Measurements from ENCODE around the gene CNTNAP2. TPM values are rescaled to one million over a fixed set of nuclear protein-coding genes. Genes with fewer than 3 reads are reported as not detected.

CNTNAP2 gene
- total and polyA plus RNA-seq, 2 donors from 2014 or later: 0.06 to 0.13 TPM

GRCh38 chr7:147405621-147406020 is 1289.0 kb downstream of the CNTNAP2 start:
- Histone ChIP-seq H3K27me3 (ENCODE audit: control insufficient read depth, insufficient read depth, low read length) (no peaks in the 10 kb centered on the region), H3K9ac (ENCODE audit: low read length in 3 of 3) (no peak overlapping the region), H3K4me3 (ENCODE audit: low read length in 3 of 3) (no peak overlapping the region), H3K4me1 (ENCODE audit: control insufficient read depth in 2 of 3, insufficient read depth in 2 of 3, low read depth in 1 of 3, low read length in 3 of 3) (no peaks in the 10 kb centered on the region), H3K9me3 (ENCODE audit: control insufficient read depth in 2 of 3, insufficient read depth in 1 of 3, low read length in 3 of 3) (no peaks in the 10 kb centered on the region), H3K27ac (ENCODE audit: low read depth in 2 of 2, low read length in 2 of 2) (no peak overlapping the region), H3K36me3 (ENCODE audit: control insufficient read depth in 2 of 3, insufficient read depth in 3 of 3, low read length in 3 of 3) (no peaks in the 10 kb centered on the region)
- FAIRE-seq (no peak), DNase-seq (no peak)
- no peak for TF ChIP-seq CTCF (IDR thresholded peaks at IDR 0.05; ENCODE audit: borderline replicate concordance, extremely low read depth, insufficient read depth)
- intact Hi-C loops (cut with DNase I): no loop called here

GRCh38 chr7:147406521-147407135 is 1290.0 kb downstream of the CNTNAP2 start:
- Histone ChIP-seq H3K4me3 (ENCODE audit: low read length in 3 of 3) (no peak overlapping the region), H3K9ac (ENCODE audit: low read length in 3 of 3) (no peak overlapping the region), H3K36me3 (ENCODE audit: control insufficient read depth in 2 of 3, insufficient read depth in 3 of 3, low read length in 3 of 3) (no peaks in the 10 kb centered on the region), H3K9me3 (ENCODE audit: control insufficient read depth in 2 of 3, insufficient read depth in 1 of 3, low read length in 3 of 3) (no peaks in the 10 kb centered on the region), H3K27me3 (ENCODE audit: control insufficient read depth, insufficient read depth, low read length) (no peaks in the 10 kb centered on the region), H3K4me1 (ENCODE audit: control insufficient read depth in 2 of 3, insufficient read depth in 2 of 3, low read depth in 1 of 3, low read length in 3 of 3) (no peaks in the 10 kb centered on the region), H3K27ac (ENCODE audit: low read depth in 2 of 2, low read length in 2 of 2) (no peak overlapping the region)
- peak in 2 of 5 donors; percentile 18 to 37 for DNase-seq
- intact Hi-C loops (cut with DNase I): no loop called here
- no peak for TF ChIP-seq CTCF (IDR thresholded peaks at IDR 0.05; ENCODE audit: borderline replicate concordance, extremely low read depth, insufficient read depth)
- FAIRE-seq: no peak

- DNase-seq: no peak
- no peak overlapping the region for H3K9ac ChIP-seq (ENCODE audit: low read length in 3 of 3)
- H3K36me3 ChIP-seq (ENCODE audit: control insufficient read depth in 2 of 3, insufficient read depth in 3 of 3, low read length in 3 of 3): no peaks in the 10 kb centered on the region
- H3K27ac ChIP-seq (ENCODE audit: low read depth in 2 of 2, low read length in 2 of 2): no peak overlapping the region
- intact Hi-C loops (cut with DNase I): no loop called here
- H3K4me1 ChIP-seq (ENCODE audit: control insufficient read depth in 2 of 3, insufficient read depth in 2 of 3, low read depth in 1 of 3, low read length in 3 of 3): no peaks in the 10 kb centered on the region
- H3K4me3 ChIP-seq (ENCODE audit: low read length in 3 of 3): no peak overlapping the region
- no peak for FAIRE-seq
- H3K27me3 ChIP-seq (ENCODE audit: control insufficient read depth, insufficient read depth, low read length): no peaks in the 10 kb centered on the region
- TF ChIP-seq CTCF (IDR thresholded peaks at IDR 0.05; ENCODE audit: borderline replicate concordance, extremely low read depth, insufficient read depth): no peak
- H3K9me3 ChIP-seq (ENCODE audit: control insufficient read depth in 2 of 3, insufficient read depth in 1 of 3, low read length in 3 of 3): no peaks in the 10 kb centered on the region
These were observed 1294.5 kb downstream of the CNTNAP2 start for GRCh38 chr7:147411096-147411495.

GRCh38 chr7:147412109-147412508 is 1295.5 kb downstream of the CNTNAP2 start:
- H3K27me3 ChIP-seq (ENCODE audit: control insufficient read depth, insufficient read depth, low read length): no peaks in the 10 kb centered on the region
- H3K9ac ChIP-seq (ENCODE audit: low read length in 3 of 3): no peak overlapping the region
- no peak overlapping the region for H3K4me3 ChIP-seq (ENCODE audit: low read length in 3 of 3)
- no peaks in the 10 kb centered on the region for H3K36me3 ChIP-seq (ENCODE audit: control insufficient read depth in 2 of 3, insufficient read depth in 3 of 3, low read length in 3 of 3)
- DNase-seq (no peak), FAIRE-seq (no peak)
- H3K9me3 ChIP-seq (ENCODE audit: control insufficient read depth in 2 of 3, insufficient read depth in 1 of 3, low read length in 3 of 3): no peaks in the 10 kb centered on the region
- no peaks in the 10 kb centered on the region for H3K4me1 ChIP-seq (ENCODE audit: control insufficient read depth in 2 of 3, insufficient read depth in 2 of 3, low read depth in 1 of 3, low read length in 3 of 3)
- TF ChIP-seq CTCF (IDR thresholded peaks at IDR 0.05; ENCODE audit: borderline replicate concordance, extremely low read depth, insufficient read depth): no peak
- intact Hi-C loops (cut with DNase I): no loop called here
- H3K27ac ChIP-seq (ENCODE audit: low read depth in 2 of 2, low read length in 2 of 2): no peak overlapping the region
